ENCODE data around the gene FOXC1.

DNA sequence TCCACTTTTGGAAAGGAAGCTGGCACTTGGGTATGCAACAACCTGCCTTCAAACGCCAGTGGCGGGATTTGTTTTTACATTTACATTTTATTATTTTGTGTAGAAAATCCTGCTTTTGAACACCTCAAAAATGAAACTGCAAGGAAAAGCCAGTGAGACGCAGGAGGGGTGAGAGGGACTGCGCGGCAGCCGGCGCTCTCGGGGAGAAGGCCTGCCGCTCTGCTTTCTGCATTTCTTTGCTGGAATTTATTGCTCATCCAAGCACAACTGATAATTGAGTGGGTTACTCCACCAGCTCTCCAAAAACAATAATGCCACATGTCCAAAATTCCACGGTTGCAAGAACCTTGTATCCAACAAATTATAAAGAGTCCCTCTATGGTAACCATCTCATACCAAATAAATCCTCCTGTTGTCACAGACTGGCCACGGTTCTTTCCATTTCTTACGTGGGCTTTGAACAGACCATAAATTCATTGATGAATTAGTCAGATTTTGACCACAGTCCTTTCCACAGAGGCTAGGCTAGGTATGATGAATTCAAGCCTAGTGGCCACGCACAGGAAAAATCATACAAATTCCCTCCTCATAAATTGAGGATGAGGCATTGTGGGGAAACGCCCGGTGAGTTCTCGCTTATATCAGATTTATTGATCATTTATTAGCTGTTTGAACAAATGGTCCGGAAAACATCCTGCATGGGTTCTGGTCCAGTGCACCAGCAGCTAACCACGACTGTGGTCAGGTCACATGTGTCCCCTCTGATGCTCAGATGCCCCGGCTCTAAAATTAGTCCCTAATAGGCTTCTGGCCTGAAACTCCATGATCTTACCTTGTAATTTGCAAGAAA is 31.6 kb upstream of the FOXC1 start:
- TF ChIP-seq, protein P1, sequence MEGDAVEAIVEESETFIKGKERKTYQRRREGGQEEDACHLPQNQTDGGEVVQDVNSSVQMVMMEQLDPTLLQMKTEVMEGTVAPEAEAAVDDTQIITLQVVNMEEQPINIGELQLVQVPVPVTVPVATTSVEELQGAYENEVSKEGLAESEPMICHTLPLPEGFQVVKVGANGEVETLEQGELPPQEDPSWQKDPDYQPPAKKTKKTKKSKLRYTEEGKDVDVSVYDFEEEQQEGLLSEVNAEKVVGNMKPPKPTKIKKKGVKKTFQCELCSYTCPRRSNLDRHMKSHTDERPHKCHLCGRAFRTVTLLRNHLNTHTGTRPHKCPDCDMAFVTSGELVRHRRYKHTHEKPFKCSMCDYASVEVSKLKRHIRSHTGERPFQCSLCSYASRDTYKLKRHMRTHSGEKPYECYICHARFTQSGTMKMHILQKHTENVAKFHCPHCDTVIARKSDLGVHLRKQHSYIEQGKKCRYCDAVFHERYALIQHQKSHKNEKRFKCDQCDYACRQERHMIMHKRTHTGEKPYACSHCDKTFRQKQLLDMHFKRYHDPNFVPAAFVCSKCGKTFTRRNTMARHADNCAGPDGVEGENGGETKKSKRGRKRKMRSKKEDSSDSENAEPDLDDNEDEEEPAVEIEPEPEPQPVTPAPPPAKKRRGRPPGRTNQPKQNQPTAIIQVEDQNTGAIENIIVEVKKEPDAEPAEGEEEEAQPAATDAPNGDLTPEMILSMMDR (conservative IDR thresholded peaks at IDR 0.05; ENCODE audit: low read depth, low read length), result no peak
- TF ChIP-seq EZH2 (IDR thresholded peaks at IDR 0.05; ENCODE audit: low read length, unreplicated experiment), result no peak
